B cell (primary cell): ENCODE data around the gene TANGO6. TPM values are rescaled to one million over a fixed set of nuclear protein-coding genes. Genes with fewer than 3 reads are reported as not detected.

Experiments used
- ATAC-seq: fragments of 200-7000 bp; cut with Tn5 transposase; one replicate; pipeline ENCODE4 v1.10.0; 2021; ENCODE audit warnings: low read depth, mild to moderate bottlenecking, moderate number of reproducible peaks, moderate library complexity
- CTCF ChIA-PET: fragments of 350-600 bp; sonication (Branson Sonifier 250); formaldehyde crosslinking; loops from one replicate; lab custom pipeline; 2021; ENCODE audit warnings: antibody characterized with exemption, inconsistent platforms; lab: Charles Lee
- POLR2A ChIA-PET: fragments of 350-600 bp; sonication (Branson Sonifier 250); formaldehyde crosslinking; loops from one replicate; lab custom pipeline; 2021; ENCODE audit warnings: antibody characterized with exemption; lab: Charles Lee
- DNase-seq: peaks from one replicate; pipeline ENCODE4 v3.0.0; 2013
- H2AFZ ChIP-seq: 2 replicates; pipeline ENCODE4 v1.6.1; 2012; ENCODE audit warnings: mild to moderate bottlenecking, low read depth, low read length; ENCODE audit not compliant: insufficient read depth, poor library complexity, severe bottlenecking
- H3K27ac ChIP-seq, 2 donors: 1 replicate in 1 of 2; 2 replicates in 1 of 2; pipeline ENCODE4 v1.5.1; 2012 to 2013; ENCODE audit warnings: low read length in 2 of 2, mild to moderate bottlenecking in 2 of 2, moderate library complexity in 1 of 2
- H3K27me3 ChIP-seq, 4 experiments: fragments of 200-600 bp in 1 of 4; sonication (generic) in 1 of 4; replicated peaks in 1 of 4; 1 replicate in 2 of 4; 2 replicates in 2 of 4; pipeline versions ENCODE4 v1.6.1 to v1.7.0; 2013 to 2016; ENCODE audit warnings: low read length in 3 of 4, mild to moderate bottlenecking in 2 of 4, mixed read lengths in 1 of 4, moderate library complexity in 1 of 4; ENCODE audit not compliant: insufficient read depth in 4 of 4, control insufficient read depth in 3 of 4; ENCODE audit errors: control extremely low read depth in 1 of 4
- H3K36me3 ChIP-seq, 2 experiments: replicated peaks in 1 of 2; 1 replicate in 1 of 2; 2 replicates in 1 of 2; pipeline versions ENCODE4 v1.6.1 to v1.7.1; 2013; ENCODE audit warnings: low read length in 1 of 2; ENCODE audit not compliant: insufficient read depth in 2 of 2, control insufficient read depth in 1 of 2; ENCODE audit errors: control extremely low read depth in 1 of 2, extremely low read depth in 1 of 2
- H3K4me1 ChIP-seq, 2 donors: fragments of 200-600 bp in 1 of 2; sonication (generic) in 1 of 2; 1 replicate in 1 of 2; 2 replicates in 1 of 2; pipeline versions ENCODE4 v1.5.1 to v1.6.1; 2013 to 2017; ENCODE audit warnings: low read length in 2 of 2; ENCODE audit not compliant: control insufficient read depth in 2 of 2, insufficient read depth in 2 of 2
- H3K4me2 ChIP-seq: replicated peaks from 2 replicates; pipeline ENCODE3; 2012; ENCODE audit warnings: mild to moderate bottlenecking, low read depth, low read length; ENCODE audit not compliant: poor library complexity, severe bottlenecking
- H3K4me3 ChIP-seq, 5 experiments: fragments of 200-600 bp in 1 of 5; sonication (generic) in 1 of 5; 1 replicate in 3 of 5; 2 replicates in 2 of 5; pipeline versions ENCODE4 v1.5.1 to v1.7.0; 2011 to 2016; ENCODE audit warnings: low read length in 4 of 5, mild to moderate bottlenecking in 4 of 5, low read depth in 2 of 5, control low read depth in 1 of 5, moderate library complexity in 1 of 5; ENCODE audit not compliant: insufficient read depth in 1 of 5; ENCODE audit errors: control extremely low read depth in 1 of 5, extremely low read depth in 1 of 5
- H3K79me2 ChIP-seq: fragments of 200-600 bp; sonication (generic); one replicate; pipeline ENCODE4 v1.6.0; 2016; ENCODE audit warnings: low read length; ENCODE audit not compliant: control insufficient read depth, insufficient read depth
- H3K9ac ChIP-seq: fragments of 200-600 bp; sonication (generic); 2 replicates; pipeline ENCODE4 v1.6.1; 2017; ENCODE audit warnings: mild to moderate bottlenecking, low read length, moderate library complexity
- H3K9me3 ChIP-seq, 3 donors: one replicate each; pipeline versions ENCODE4 v1.6.1 to v1.7.1; 2013; ENCODE audit warnings: low read length in 2 of 3; ENCODE audit not compliant: control insufficient read depth in 2 of 3, insufficient read depth in 1 of 3; ENCODE audit errors: control extremely low read depth in 1 of 3
- H4K20me1 ChIP-seq: 2 replicates; pipeline ENCODE4 v1.6.0; 2012; ENCODE audit warnings: mild to moderate bottlenecking, low read length; ENCODE audit not compliant: insufficient read depth, control insufficient read depth, poor library complexity, severe bottlenecking
- H3K27ac Mint-ChIP-seq: one replicate; pipeline ENCODE4 v1.8.0; 2021; ENCODE audit warnings: mixed read lengths
- H3K27me3 Mint-ChIP-seq: one replicate; pipeline ENCODE4 v1.8.0; 2021; ENCODE audit warnings: mixed read lengths
- H3K4me1 Mint-ChIP-seq: one replicate; pipeline ENCODE4 v1.8.0; 2021; ENCODE audit warnings: mixed read lengths
- H3K4me3 Mint-ChIP-seq: one replicate; pipeline ENCODE4 v1.8.0; 2021; ENCODE audit warnings: mixed read lengths
- H3K9me3 Mint-ChIP-seq: one replicate; pipeline ENCODE4 v1.8.0; 2022; ENCODE audit warnings: mixed read lengths; ENCODE audit not compliant: insufficient read depth
- CTCF ChIP-seq: fragments of 200-600 bp; IDR thresholded peaks from one replicate; pipeline ENCODE4 v1.8.0; 2022; ENCODE audit warnings: antibody characterized with exemption, mild to moderate bottlenecking
- EZH2 ChIP-seq: IDR thresholded peaks from 2 replicates; pipeline ENCODE4 v1.6.1; 2012; ENCODE audit warnings: borderline replicate concordance, low read depth, mild to moderate bottlenecking, moderate library complexity, low read length; ENCODE audit not compliant: insufficient read depth, poor library complexity, severe bottlenecking
- WGBS: methylation state at CpG from one replicate; pipeline ENCODE4 v1.1.5; 2013; ENCODE audit warnings: missing lambda C conversion rate; ENCODE audit not compliant: insufficient coverage; 5-methylcytosine and 5-hydroxymethylcytosine counted together
- intact Hi-C: fragments of 100-400 bp; cut with micrococcal nuclease; formaldehyde crosslinking; loops from one replicate; pipeline ENCODE4 v1.10.0; 2022
- polyA plus RNA-seq: library from polyadenylated mRNA; depleted of rRNA; stranded (reverse); fragments of >200 nt; gene quantifications from 2 replicates; pipeline ENCODE4 v1.2.3, GENCODE V29; 2012
- total RNA-seq, 2 donors: library from RNA; stranded (reverse); fragments of 120-200 nt in 1 of 2; gene quantifications; 1 replicate in 1 of 2; 2 replicates in 1 of 2; pipeline versions ENCODE4 v1.2.3 to v1.2.4, GENCODE V29; 2013 to 2022

TANGO6 gene
- total and polyA plus RNA-seq, 2 donors (not counting 1 experiment from before 2014, with no cell fraction given), result 8.0 to 42.8 TPM

DNA sequence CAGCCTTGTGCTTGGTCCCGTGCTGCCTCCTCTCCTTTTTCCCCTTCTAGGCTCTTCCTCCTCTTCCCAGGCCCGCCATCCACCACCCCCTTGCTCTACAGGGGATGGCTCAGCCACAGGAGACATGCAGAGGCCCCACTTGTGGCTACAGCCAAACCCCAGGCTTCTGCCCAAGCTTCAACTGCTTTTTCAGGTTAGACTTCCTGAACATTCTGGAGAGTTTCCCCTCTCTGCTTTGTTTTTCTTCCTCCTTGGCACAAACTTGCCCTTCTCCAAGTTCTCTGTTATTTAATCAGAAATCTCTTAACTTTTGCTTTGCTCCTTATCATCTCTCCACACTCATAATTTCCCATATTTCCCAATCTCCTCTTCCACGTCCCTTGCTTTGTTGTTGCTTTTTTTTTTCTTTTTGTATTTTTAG lies 243.8 kb downstream of the TANGO6 start:
- Mint-ChIP-seq H3K27ac (no peak overlapping the region), H3K27me3 (no peaks in the 10 kb centered on the region), H3K9me3 (no peaks in the 10 kb centered on the region), H3K4me3 (no peak overlapping the region), H3K4me1 (no peaks in the 10 kb centered on the region)
- H2AFZ ChIP-seq, result no peak overlapping the region
- ChIA-PET POLR2A (no interaction called here), CTCF (no interaction called here)
- H3K4me3 ChIP-seq, result no peak overlapping the region
- H3K4me2 ChIP-seq, result no peak overlapping the region
- no peaks in the 10 kb centered on the region for H3K27me3 ChIP-seq
- no peaks in the 10 kb centered on the region for H3K4me1 ChIP-seq
- no peak overlapping the region for H3K9ac ChIP-seq
- H4K20me1 ChIP-seq, result no peaks in the 10 kb centered on the region
- ATAC-seq (no peak), DNase-seq (no peak)
- no peaks in the 10 kb centered on the region for H3K79me2 ChIP-seq
- WGBS, result 6% methylated on average over 2 of the region's 3 CpGs
- no peaks in the 10 kb centered on the region for H3K9me3 ChIP-seq
- peaks cover 2 to 18% of the 10 kb centered on the region in 2 experiments for H3K36me3 ChIP-seq
- TF ChIP-seq CTCF (no peak), EZH2 (no peak)
- no peak overlapping the region for H3K27ac ChIP-seq
- intact Hi-C loops, result no loop called here

DNA sequence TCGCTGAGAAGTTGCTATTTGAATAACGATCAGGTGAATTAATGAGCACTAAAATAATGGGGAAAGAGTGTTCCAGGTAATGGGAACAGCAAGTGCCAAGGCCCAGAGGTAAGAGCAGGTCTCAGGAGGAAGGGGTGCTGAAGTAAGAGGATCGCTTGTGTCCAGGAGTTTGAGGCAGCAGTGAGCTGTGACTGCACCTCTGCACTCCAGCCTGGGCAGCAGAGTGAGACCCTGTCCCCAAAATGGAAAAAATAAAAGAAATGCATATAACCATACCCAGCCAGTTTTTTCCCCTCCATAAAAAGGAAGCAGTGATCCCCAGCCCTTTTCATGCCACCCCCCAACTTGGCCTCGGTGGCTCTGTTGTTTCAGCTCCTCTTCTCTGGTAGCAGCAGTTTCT lies 245.4 kb downstream of the TANGO6 start:
- H3K27ac Mint-ChIP-seq, result no peak overlapping the region
- ATAC-seq, result no peak

More for the DNA sequence above, 245.4 kb downstream of the TANGO6 start:
- Histone ChIP-seq H3K79me2 (no peaks in the 10 kb centered on the region), H3K4me2 (no peak overlapping the region), H3K27me3 (no peaks in the 10 kb centered on the region), H3K9me3 (no peaks in the 10 kb centered on the region), H3K4me1 (no peaks in the 10 kb centered on the region), H3K36me3 (peaks cover 2 to 13% of the 10 kb centered on the region in 2 experiments), H4K20me1 (no peaks in the 10 kb centered on the region), H3K27ac (no peak overlapping the region), H3K9ac (no peak overlapping the region), H3K4me3 (no peak overlapping the region), H2AFZ (no peak overlapping the region)
- 83% methylated on average over 4 of the region's 4 CpGs for WGBS
- CTCF ChIA-PET, result interaction anchor here (0.6 to 1.6 kb wide), 2 partner anchors 31 to 871 kb away, joined by 3 read pairs; no protein-coding TSS in a partner anchor
- TF ChIP-seq EZH2 (no peak), CTCF (no peak)
- H3K4me3 Mint-ChIP-seq, result no peak overlapping the region
- intact Hi-C loops, result no loop called here
- H3K27me3 Mint-ChIP-seq, result no peaks in the 10 kb centered on the region
- POLR2A ChIA-PET, result no interaction called here
- H3K9me3 Mint-ChIP-seq, result no peaks in the 10 kb centered on the region
- H3K4me1 Mint-ChIP-seq, result no peaks in the 10 kb centered on the region
- no peak for DNase-seq
